ENCODE data around the gene PDE3A.

DNA sequence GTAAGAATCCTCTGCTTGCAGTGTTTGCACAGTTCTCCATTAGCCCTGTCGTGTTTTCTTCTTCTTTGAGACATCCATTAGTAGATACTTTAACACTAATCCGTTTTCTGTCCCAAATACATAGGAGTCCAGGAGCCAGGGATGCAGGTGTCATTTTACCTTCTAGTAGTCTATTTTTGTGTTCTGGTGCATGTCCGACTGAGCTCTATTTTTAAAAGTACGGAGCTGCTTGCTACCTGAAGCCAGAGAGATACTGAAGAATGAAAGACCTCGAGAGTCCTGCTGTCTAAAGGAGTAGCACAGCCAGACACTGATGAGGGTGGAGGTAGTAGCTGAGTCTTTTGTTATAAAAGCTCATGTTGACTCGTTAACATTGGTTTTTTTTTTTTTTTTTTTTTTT, 31.7 kb downstream of the PDE3A start:
- TF ChIP-seq CTCF (IDR thresholded peaks at IDR 0.05) (no peak), GABPA (IDR thresholded peaks at IDR 0.05; ENCODE audit: low read depth) (no peak), SIN3A (IDR thresholded peaks at IDR 0.05; ENCODE audit: borderline replicate concordance, low read depth, low read length) (no peak), EZH2phosphoT487 (IDR thresholded peaks at IDR 0.05; ENCODE audit: borderline replicate concordance, low read depth) (no peak), TAF1 (IDR thresholded peaks at IDR 0.05; ENCODE audit: borderline replicate concordance, low read depth, low read length) (no peak), GATA2 (CRISPR knock-in tag; IDR thresholded peaks at IDR 0.05) (no peak), TCF12 (IDR thresholded peaks at IDR 0.05) (no peak), POLR2AphosphoS5 (IDR thresholded peaks at IDR 0.05; ENCODE audit: low read depth, low read length) (no peak), TEAD4 (IDR thresholded peaks at IDR 0.05; ENCODE audit: borderline replicate concordance, insufficient read depth) (no peak)
- TF ChIP-seq, protein P1, sequence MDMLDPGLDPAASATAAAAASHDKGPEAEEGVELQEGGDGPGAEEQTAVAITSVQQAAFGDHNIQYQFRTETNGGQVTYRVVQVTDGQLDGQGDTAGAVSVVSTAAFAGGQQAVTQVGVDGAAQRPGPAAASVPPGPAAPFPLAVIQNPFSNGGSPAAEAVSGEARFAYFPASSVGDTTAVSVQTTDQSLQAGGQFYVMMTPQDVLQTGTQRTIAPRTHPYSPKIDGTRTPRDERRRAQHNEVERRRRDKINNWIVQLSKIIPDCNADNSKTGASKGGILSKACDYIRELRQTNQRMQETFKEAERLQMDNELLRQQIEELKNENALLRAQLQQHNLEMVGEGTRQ (IDR thresholded peaks at IDR 0.05; ENCODE audit: borderline replicate concordance, low read depth, low read length) = no peak

All from SK-N-SH (cell line).